Mucosa of descending colon (tissue), 3 donors: Measurements from ENCODE around the gene AATF. TPM values are rescaled to one million over a fixed set of nuclear protein-coding genes. Genes with fewer than 3 reads are reported as not detected.

Source experiments
- ATAC-seq: fragments of 200-7000 bp; cut with Tn5 transposase; one replicate; pipeline ENCODE4 v1.9.1; 2020; ENCODE audit warnings: mild to moderate bottlenecking, moderate library complexity
- DNase-seq, 3 donors: peaks; one replicate each; pipeline ENCODE4 v3.0.0-alpha.2; 2020
- H3K36me3 ChIP-seq: fragments of 200-600 bp; one replicate; pipeline ENCODE4 v1.8.0; 2021; ENCODE audit warnings: low read depth, mild to moderate bottlenecking
- H3K4me1 ChIP-seq: fragments of 200-600 bp; one replicate; pipeline ENCODE4 v1.8.0; 2021; ENCODE audit warnings: low read depth, mild to moderate bottlenecking
- H3K4me3 ChIP-seq: fragments of 200-600 bp; one replicate; pipeline ENCODE4 v1.8.0; 2021; ENCODE audit warnings: mild to moderate bottlenecking
- H3K9me3 ChIP-seq: fragments of 200-600 bp; one replicate; pipeline ENCODE4 v1.8.0; 2021; ENCODE audit warnings: mild to moderate bottlenecking
- intact Hi-C, 2 donors: fragments of 100-400 bp; cut with DNase I in 1 of 2; cut with micrococcal nuclease in 1 of 2; formaldehyde crosslinking; loops; one replicate each; pipeline versions ENCODE4 v1.11.0 to v1.11.1; 2022; cut with DNase I, micrococcal nuclease
- total RNA-seq, 3 donors: library from RNA; stranded (reverse); fragmentation: NEBNext Ultra II Directional in 2 of 3; extraction: Animal tissue kit (Norgen Biotek cat#: 25700) in 2 of 3; gene quantifications; one replicate each; pipeline versions ENCODE4 v1.2.1 to v1.2.4, GENCODE V29; 2021 to 2023
- TF ChIP-seq, protein P1 (sequence below): fragments of 200-600 bp; IDR thresholded peaks from one replicate; pipeline ENCODE4 v1.8.0; 2022; ENCODE audit warnings: antibody characterized with exemption, mild to moderate bottlenecking
- donor health status: DM: no; HTN: no; CAD: no; lungs with moderate emphysema.
- donor health status: DM: no; HTN: no; CAD: no.
- donor health status: DM: no; HTN: yes; CAD: no.

AATF gene
- total RNA-seq, 3 donors from 2014 or later, result 35.6 to 47.2 (median 37.9) TPM

DNA sequence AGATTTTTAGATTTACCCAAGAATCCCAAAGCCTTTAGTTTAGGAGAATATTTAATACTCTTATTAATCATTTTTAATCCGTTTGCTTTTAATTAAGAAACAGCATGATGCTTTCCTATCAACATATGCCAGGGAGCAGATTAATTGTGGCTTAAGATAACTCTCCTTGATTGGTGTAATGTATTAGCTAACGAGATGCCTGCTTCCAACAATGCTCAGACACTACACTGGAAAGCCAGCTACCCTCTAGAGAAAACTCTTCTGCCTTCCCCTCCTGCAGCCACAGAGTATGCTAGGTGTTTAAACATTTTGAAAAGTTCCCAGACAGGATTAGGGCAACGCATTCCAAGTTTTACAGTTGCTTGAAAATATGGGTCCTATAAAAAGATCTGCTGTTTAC lies 142.2 kb downstream of the AATF start:
- H3K36me3 ChIP-seq, result peaks cover 7% of the 10 kb centered on the region
- TF ChIP-seq, protein P1, sequence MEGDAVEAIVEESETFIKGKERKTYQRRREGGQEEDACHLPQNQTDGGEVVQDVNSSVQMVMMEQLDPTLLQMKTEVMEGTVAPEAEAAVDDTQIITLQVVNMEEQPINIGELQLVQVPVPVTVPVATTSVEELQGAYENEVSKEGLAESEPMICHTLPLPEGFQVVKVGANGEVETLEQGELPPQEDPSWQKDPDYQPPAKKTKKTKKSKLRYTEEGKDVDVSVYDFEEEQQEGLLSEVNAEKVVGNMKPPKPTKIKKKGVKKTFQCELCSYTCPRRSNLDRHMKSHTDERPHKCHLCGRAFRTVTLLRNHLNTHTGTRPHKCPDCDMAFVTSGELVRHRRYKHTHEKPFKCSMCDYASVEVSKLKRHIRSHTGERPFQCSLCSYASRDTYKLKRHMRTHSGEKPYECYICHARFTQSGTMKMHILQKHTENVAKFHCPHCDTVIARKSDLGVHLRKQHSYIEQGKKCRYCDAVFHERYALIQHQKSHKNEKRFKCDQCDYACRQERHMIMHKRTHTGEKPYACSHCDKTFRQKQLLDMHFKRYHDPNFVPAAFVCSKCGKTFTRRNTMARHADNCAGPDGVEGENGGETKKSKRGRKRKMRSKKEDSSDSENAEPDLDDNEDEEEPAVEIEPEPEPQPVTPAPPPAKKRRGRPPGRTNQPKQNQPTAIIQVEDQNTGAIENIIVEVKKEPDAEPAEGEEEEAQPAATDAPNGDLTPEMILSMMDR, result no peak
- H3K9me3 ChIP-seq, result no peaks in the 10 kb centered on the region

DNA sequence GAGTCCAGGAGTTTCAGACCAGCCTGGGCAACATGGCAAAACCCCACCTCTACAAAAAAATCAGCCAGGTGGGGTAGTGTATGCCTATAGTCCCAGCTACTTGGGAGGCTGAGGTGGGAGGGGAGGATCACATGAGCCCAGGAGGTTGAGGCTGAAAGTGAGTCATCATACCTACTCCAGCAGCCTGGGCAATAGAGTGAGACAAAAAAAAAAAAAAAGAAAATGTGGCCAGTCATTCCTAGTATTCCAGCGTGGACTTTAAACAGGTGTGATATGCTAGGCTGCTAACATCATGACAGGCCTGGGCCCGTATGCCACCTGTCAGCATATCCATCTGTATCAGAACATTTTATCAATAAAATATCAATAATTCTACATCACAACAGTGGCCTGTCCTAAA lies 143.3 kb downstream of the AATF start:
- H3K9me3 ChIP-seq, result no peaks in the 10 kb centered on the region
- no peak overlapping the region for H3K4me3 ChIP-seq
- peaks cover 23% of the 10 kb centered on the region for H3K4me1 ChIP-seq
- H3K36me3 ChIP-seq, result peaks cover under 1% of the 10 kb centered on the region
- intact Hi-C loops, result no loop called here
- peak in 2 of 3 donors; percentile 40 to 44 for DNase-seq
- TF ChIP-seq, protein P1, result no peak
- ATAC-seq, result peak; percentile 95

More for the DNA sequence above, 142.2 kb downstream of the AATF start:
- DNase-seq (no peak), ATAC-seq (no peak)
- no peak overlapping the region for H3K4me3 ChIP-seq
- intact Hi-C loops, result no loop called here
- peaks cover 23% of the 10 kb centered on the region for H3K4me1 ChIP-seq

DNA sequence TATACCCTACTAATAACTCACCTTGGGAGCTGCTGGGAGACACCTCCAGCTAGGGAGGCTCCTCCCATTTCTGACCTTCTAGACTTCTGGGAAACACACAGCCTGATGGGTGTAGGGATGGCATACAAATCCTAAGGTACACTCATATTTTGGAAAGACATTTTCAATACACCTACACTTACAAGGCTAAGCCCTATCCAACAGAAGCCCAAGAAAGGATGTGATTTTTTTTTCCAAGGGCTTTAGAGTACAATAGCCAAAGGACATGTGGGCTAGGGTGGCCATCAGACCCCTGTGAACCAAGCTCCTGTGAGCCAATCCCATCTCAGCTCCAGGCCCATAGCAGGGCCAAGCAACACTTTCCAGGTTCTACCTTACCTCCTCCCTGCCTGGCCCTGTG lies 143.9 kb downstream of the AATF start:
- no peaks in the 10 kb centered on the region for H3K9me3 ChIP-seq
- H3K4me3 ChIP-seq, result no peak overlapping the region
- peaks cover 23% of the 10 kb centered on the region for H3K4me1 ChIP-seq
- intact Hi-C loops, result no loop called here
- ATAC-seq (peak; percentile 7), DNase-seq (no peak)
- H3K36me3 ChIP-seq, result no peaks in the 10 kb centered on the region
- TF ChIP-seq, protein P1, result no peak

DNA sequence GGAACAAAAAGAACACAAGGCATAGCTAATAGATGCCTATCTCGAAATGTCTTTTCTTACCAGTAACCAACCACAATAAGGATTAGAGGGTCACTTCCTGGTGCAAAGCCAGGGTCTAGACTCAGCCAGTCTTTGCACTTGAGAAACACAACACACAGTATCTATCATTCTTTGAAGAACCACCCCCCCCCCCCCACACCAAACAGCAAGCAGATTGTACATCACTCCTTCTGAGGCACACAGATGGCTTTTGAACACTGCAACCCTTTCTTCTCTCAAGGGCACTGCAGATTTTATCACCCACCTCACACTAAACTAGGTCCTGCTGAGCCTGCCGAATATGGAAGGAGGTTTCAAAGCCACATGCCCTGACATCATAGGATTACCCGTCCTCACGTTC lies 145.6 kb downstream of the AATF start:
- TF ChIP-seq, protein P1, result no peak
- DNase-seq (no peak), ATAC-seq (no peak)
- Histone ChIP-seq H3K4me1 (peaks cover 20% of the 10 kb centered on the region), H3K36me3 (no peaks in the 10 kb centered on the region), H3K4me3 (no peak overlapping the region), H3K9me3 (no peaks in the 10 kb centered on the region)
- intact Hi-C loops, result no loop called here

- DNase-seq (no peak), ATAC-seq (no peak)
- TF ChIP-seq, protein P1, result no peak
- peaks cover 20% of the 10 kb centered on the region for H3K4me1 ChIP-seq
- intact Hi-C loops, result no loop called here
- H3K36me3 ChIP-seq, result no peaks in the 10 kb centered on the region
- H3K4me3 ChIP-seq, result no peak overlapping the region
- H3K9me3 ChIP-seq, result no peaks in the 10 kb centered on the region
Measured at GRCh38 chr17:37096071-37096470, 147.3 kb downstream of the AATF start.

DNA sequence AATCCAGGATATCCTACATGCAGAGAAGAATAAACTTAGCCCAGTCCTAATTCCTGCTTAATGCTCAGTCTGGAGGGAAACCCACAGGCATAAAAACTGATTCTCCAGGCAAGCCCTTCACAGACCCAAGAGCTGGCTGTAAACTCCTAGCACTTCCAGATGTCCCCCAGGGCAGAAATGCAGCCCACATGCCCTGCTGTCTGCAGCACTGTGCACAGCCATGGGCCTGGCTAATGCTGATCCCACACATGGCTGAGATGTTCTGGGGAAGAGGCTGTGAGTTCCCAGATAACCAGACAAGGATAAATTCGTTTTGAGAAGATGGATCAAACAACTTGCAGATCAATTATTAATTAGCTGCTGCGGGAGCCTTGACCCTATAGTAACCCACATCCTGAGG lies 148.4 kb downstream of the AATF start:
- intact Hi-C loops, result no loop called here
- no peak overlapping the region for H3K4me3 ChIP-seq
- H3K36me3 ChIP-seq, result no peaks in the 10 kb centered on the region
- no peak for ATAC-seq
- H3K9me3 ChIP-seq, result no peaks in the 10 kb centered on the region
- TF ChIP-seq, protein P1, result no peak
- no peak for DNase-seq
- H3K4me1 ChIP-seq, result peaks cover 10% of the 10 kb centered on the region
